HepG2 (cell line): ENCODE results near the gene NFRKB. TPM values are rescaled to one million over a fixed set of nuclear protein-coding genes. Genes with fewer than 3 reads are reported as not detected.

Experiments used
- BRCA1 ChIP-seq: sonication (generic); formaldehyde crosslinking; IDR thresholded peaks from 2 replicates; pipeline ENCODE4 v1.4.0; 2020; ENCODE audit warnings: missing genetic modification reagents
- CENPX ChIP-seq: sonication (generic); formaldehyde crosslinking; IDR thresholded peaks from 2 replicates; pipeline ENCODE4 v1.9.0; 2021; ENCODE audit warnings: mild to moderate bottlenecking, missing genetic modification reagents, moderate library complexity
- HNRNPUL1 ChIP-seq: fragments of 200-400 bp; formaldehyde crosslinking; IDR thresholded peaks from 2 replicates; pipeline ENCODE4 v1.6.1; 2017; ENCODE audit warnings: low read depth, mild to moderate bottlenecking, low read length, moderate library complexity
- ISX ChIP-seq: sonication (generic); formaldehyde crosslinking; conservative IDR thresholded peaks from 2 replicates; pipeline ENCODE4 v1.5.0; 2020; ENCODE audit warnings: missing genetic modification reagents
- JARID2 ChIP-seq: sonication (generic); formaldehyde crosslinking; IDR thresholded peaks from 2 replicates; pipeline ENCODE4 v1.8.1; 2023; ENCODE audit warnings: missing genetic modification reagents, inconsistent platforms; ENCODE audit not compliant: insufficient replicate concordance
- KAT7 ChIP-seq: IDR thresholded peaks from 2 replicates; pipeline ENCODE4 v1.6.1; 2018; ENCODE audit warnings: borderline replicate concordance, missing compliant biosample characterization
- KDM6A ChIP-seq: IDR thresholded peaks from 2 replicates; pipeline ENCODE4 v1.6.1; 2016; ENCODE audit warnings: low read depth
- KLF15 ChIP-seq: sonication (generic); formaldehyde crosslinking; IDR thresholded peaks from 2 replicates; pipeline ENCODE4 v1.8.1; 2023; ENCODE audit warnings: borderline replicate concordance, mild to moderate bottlenecking, inconsistent platforms, missing genetic modification reagents, mixed read lengths
- SMAD9 ChIP-seq: sonication (generic); formaldehyde crosslinking; IDR thresholded peaks from 2 replicates; pipeline ENCODE4 v1.5.1; 2020; ENCODE audit warnings: mild to moderate bottlenecking, missing genetic modification reagents
- SRSF4 ChIP-seq: fragments of 200-400 bp; formaldehyde crosslinking; IDR thresholded peaks from one replicate; pipeline ENCODE4 v1.6.1; 2018; ENCODE audit warnings: mild to moderate bottlenecking, low read depth, low read length, moderate library complexity; ENCODE audit not compliant: poor library complexity, severe bottlenecking
- SUZ12 ChIP-seq: fragments of 150-350 bp; IDR thresholded peaks from 2 replicates; pipeline ENCODE4 v1.6.1; 2014; ENCODE audit warnings: low read depth, low read length
- TBP ChIP-seq: sonication (generic); formaldehyde crosslinking; IDR thresholded peaks from 2 replicates; pipeline ENCODE4 v1.5.0; 2020; ENCODE audit warnings: missing genetic modification reagents
- U2AF2 ChIP-seq: fragments of 200-400 bp; formaldehyde crosslinking; IDR thresholded peaks from 2 replicates; pipeline ENCODE4 v1.6.1; 2017; ENCODE audit warnings: low read depth, mild to moderate bottlenecking, low read length
- ZMYM4 ChIP-seq: sonication (generic); formaldehyde crosslinking; IDR thresholded peaks from 2 replicates; pipeline ENCODE4 v1.8.1; 2023; ENCODE audit warnings: mild to moderate bottlenecking, missing genetic modification reagents
- ZNF30 ChIP-seq: sonication (generic); formaldehyde crosslinking; IDR thresholded peaks from 2 replicates; pipeline ENCODE4 v1.5.0; 2020; ENCODE audit warnings: mild to moderate bottlenecking, missing genetic modification reagents
- ZNF556 ChIP-seq: sonication (generic); formaldehyde crosslinking; IDR thresholded peaks from 2 replicates; pipeline ENCODE4 v1.4.0; 2020; ENCODE audit warnings: mild to moderate bottlenecking, missing genetic modification reagents, borderline replicate concordance
- ZNF589 ChIP-seq: sonication (generic); formaldehyde crosslinking; conservative IDR thresholded peaks from 2 replicates; pipeline ENCODE4 v1.8.0; 2022; ENCODE audit warnings: mild to moderate bottlenecking, moderate library complexity, missing genetic modification reagents
- ZNF749 ChIP-seq: sonication (generic); formaldehyde crosslinking; IDR thresholded peaks from 2 replicates; pipeline ENCODE4 v1.8.0; 2022; ENCODE audit warnings: mild to moderate bottlenecking, missing genetic modification reagents, moderate library complexity, borderline replicate concordance
- ZNF879 ChIP-seq: sonication (generic); formaldehyde crosslinking; IDR thresholded peaks from 2 replicates; pipeline ENCODE4 v1.8.1; 2023; ENCODE audit warnings: missing genetic modification reagents
- polyA plus RNA-seq, 8 experiments: library from polyadenylated mRNA; depleted of rRNA in 3 of 8; stranded (reverse) in 7 of 8; unstranded in 1 of 8; fragments of >200 nt; fragmentation: Illumina TruSeq in 4 of 8; extraction: Trizol in 4 of 8; gene quantifications; 2 replicates each; pipeline versions ENCODE4 v1.2.1 to v1.2.3, GENCODE V29; 2011 to 2016; ENCODE audit warnings: low read depth in 4 of 8, missing spikeins in 1 of 8, mixed read lengths in 1 of 8; ENCODE audit not compliant: insufficient read depth in 1 of 8
- total RNA-seq, 5 experiments: library from RNA; depleted of rRNA; stranded (reverse); fragments of >200 nt; fragmentation: Illumina TruSeq; extraction: Trizol; gene quantifications; 2 replicates each; pipeline ENCODE4 v1.2.3, GENCODE V29; 2016; ENCODE audit warnings: low read depth in 1 of 5
- TF ChIP-seq, protein P1 (sequence below): sonication (generic); formaldehyde crosslinking; IDR thresholded peaks from 2 replicates; pipeline ENCODE4 v1.8.1; 2023; ENCODE audit warnings: mild to moderate bottlenecking, moderate library complexity, missing genetic modification reagents
- TF ChIP-seq, protein P2 (sequence below), 2 experiments: sonication (generic) in 1 of 2; formaldehyde crosslinking in 1 of 2; IDR thresholded peaks; 2 replicates each; pipeline versions ENCODE4 v1.4.0 to v1.6.1; 2018 to 2020; ENCODE audit warnings: missing genetic modification reagents in 2 of 2, borderline replicate concordance in 1 of 2, low read depth in 1 of 2, mild to moderate bottlenecking in 1 of 2, missing biosample characterization in 1 of 2
- TF ChIP-seq, protein P3 (sequence below): IDR thresholded peaks from 2 replicates; pipeline ENCODE4 v1.6.1; 2012; ENCODE audit warnings: inconsistent platforms

Gene NFRKB
- total and polyA plus RNA-seq, 2 of the 13 experiments (the other 11 are each of a cell fraction or from before 2014, with no cell fraction given) = 22.9 to 23.7 TPM

DNA sequence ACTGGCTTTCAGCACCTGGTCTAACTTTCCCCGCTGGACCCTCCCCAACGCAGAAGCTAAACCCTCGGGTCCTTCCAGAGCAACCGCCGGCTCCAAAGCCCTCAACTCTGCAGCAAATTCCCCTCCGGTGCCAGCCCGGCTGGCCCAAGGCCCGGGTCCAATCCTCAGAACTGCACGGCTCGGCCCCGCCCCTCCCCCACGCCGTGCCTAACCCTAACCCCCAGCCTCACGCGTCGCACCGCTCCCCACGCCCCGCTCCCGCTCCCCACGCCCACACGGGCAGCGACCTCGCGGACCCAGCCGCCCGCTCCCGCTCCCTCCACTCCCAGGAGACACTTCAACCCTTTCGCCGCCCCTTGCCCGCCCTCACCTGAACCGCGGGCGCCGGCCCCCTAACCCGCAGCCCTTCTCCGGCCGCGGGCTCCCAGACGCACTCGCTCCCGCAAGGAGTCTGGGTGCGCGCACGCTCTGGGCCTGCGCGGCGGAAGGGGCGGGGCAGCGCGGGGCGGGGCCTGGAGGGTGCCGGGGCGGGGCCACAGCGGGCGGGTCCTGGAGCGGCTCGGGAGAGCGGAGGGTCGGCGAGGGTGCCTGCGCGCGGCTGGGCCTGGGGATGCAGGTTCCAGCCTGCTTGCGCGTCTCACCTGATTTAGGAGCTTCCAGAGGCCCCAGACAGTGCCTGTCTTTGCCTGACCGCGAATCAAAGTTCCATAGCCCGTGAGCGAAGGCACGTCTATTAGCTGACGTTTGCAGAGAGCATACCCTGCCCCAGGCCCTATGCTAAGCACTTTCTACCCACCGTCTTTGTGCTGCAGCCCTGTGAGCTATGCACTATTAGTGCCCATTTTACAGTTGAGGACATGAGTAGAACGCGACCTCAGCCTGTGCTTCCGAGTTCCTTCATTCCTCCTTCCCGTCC lies at the start of gene NFRKB (continued):
- TF ChIP-seq ZNF749 (CRISPR knock-in tag) (peak; percentile 69; the same call in 1 of the 2 replicates), ZNF879 (CRISPR knock-in tag) (no peak), ZMYM4 (CRISPR knock-in tag) (peak; percentile 39; the same call in 1 of the 2 replicates), HNRNPUL1 (no peak), U2AF2 (no peak), JARID2 (no peak), KAT7 (peak; percentile 84; the same call in 1 of the 2 replicates), SMAD9 (no peak), SRSF4 (no peak), CENPX (CRISPR knock-in tag) (no peak), SUZ12 (no peak), KLF15 (CRISPR knock-in tag) (0 out of 2 replicates have a peak, but pooled peaks have one; percentile 42), ZNF589 (CRISPR knock-in tag) (no peak), ZNF556 (peak; percentile 79; the same call in 1 of the 2 replicates), BRCA1 (CRISPR knock-in tag) (no peak), TBP (CRISPR knock-in tag) (no peak), ISX (CRISPR knock-in tag) (0 out of 2 replicates have a peak, but pooled peaks have one; percentile 57), ZNF30 (CRISPR knock-in tag) (no peak), KDM6A (CRISPR knock-in tag) (no peak)
- TF ChIP-seq, protein P1, sequence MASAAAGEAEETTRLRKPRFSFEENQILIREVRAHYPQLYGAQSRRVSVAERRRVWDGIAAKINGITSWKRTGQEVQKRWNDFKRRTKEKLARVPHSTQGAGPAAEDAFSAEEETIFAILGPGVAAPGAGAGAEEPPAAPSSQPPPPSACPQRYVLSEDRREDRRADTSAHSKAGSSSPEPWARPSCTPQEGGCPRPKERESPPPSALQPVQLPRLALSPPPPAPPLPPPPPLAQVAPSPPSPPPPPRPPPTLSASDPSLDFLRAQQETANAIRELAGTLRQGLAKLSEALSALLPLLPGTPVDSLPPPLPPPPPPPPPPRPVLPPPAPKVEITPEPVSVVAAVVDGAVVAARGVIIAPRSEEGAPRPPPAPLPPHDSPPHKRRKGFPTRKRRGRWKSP (CRISPR knock-in tag) = 0 out of 2 replicates have a peak, but pooled peaks have one; percentile 34
- TF ChIP-seq, protein P2, sequence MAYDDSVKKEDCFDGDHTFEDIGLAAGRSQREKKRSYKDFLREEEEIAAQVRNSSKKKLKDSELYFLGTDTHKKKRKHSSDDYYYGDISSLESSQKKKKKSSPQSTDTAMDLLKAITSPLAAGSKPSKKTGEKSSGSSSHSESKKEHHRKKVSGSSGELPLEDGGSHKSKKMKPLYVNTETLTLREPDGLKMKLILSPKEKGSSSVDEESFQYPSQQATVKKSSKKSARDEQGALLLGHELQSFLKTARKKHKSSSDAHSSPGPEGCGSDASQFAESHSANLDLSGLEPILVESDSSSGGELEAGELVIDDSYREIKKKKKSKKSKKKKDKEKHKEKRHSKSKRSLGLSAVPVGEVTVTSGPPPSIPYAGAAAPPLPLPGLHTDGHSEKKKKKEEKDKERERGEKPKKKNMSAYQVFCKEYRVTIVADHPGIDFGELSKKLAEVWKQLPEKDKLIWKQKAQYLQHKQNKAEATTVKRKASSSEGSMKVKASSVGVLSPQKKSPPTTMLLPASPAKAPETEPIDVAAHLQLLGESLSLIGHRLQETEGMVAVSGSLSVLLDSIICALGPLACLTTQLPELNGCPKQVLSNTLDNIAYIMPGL (CRISPR knock-in tag; IDR thresholded peaks at IDR 0.05; ENCODE audit: borderline replicate concordance in 1 of 2, low read depth in 1 of 2) = peak; percentile 69 to 73
- TF ChIP-seq, protein P3, sequence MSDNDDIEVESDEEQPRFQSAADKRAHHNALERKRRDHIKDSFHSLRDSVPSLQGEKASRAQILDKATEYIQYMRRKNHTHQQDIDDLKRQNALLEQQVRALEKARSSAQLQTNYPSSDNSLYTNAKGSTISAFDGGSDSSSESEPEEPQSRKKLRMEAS = peak; percentile 46; the same call in 1 of the 2 replicates
